ENCODE data around the gene USP11.

Gene USP11

GRCh38 chrX:47232803-47233332, at the start of gene USP11:
Gene USP11, plus strand, starts transcription at chrX:47233009. Its CDS starts 35 bp downstream, at chrX:47233044.
- peak; percentile 24 for DNase-seq

- no peak for DNase-seq
These were observed 48.3 kb upstream of the USP11 start for GRCh38 chrX:47184486-47184885.

- DNase-seq, result no peak
These were observed 47.6 kb upstream of the USP11 start for GRCh38 chrX:47185241-47185640.

- no peak for DNase-seq
These were observed 46.6 kb upstream of the USP11 start for GRCh38 chrX:47186096-47186740.

- no peak for DNase-seq
These were observed 45.6 kb upstream of the USP11 start for GRCh38 chrX:47187106-47187677.

- DNase-seq, result no peak
These were observed 42.9 kb upstream of the USP11 start for GRCh38 chrX:47189906-47190305.

GRCh38 chrX:47190445-47191269, 42.2 kb upstream of the USP11 start:
- DNase-seq, result peak; percentile 86

GRCh38 chrX:47191331-47191730, 41.5 kb upstream of the USP11 start:
- DNase-seq, result peak; percentile 72

GRCh38 chrX:47191806-47192401, 40.9 kb upstream of the USP11 start:
- no peak for DNase-seq

- DNase-seq, result peak; percentile 93
These were observed 39.2 kb upstream of the USP11 start, which contains the start of gene UBA1 for GRCh38 chrX:47193475-47194193. Gene UBA1, plus strand, starts transcription at chrX:47193829. Its CDS starts 4,974 bp downstream, at chrX:47198803.

- no peak for DNase-seq
These were observed 38.5 kb upstream of the USP11 start for GRCh38 chrX:47194194-47194787.

GRCh38 chrX:47196098-47196497, 36.7 kb upstream of the USP11 start:
- no peak for DNase-seq

- DNase-seq, result no peak
These were observed 35.3 kb upstream of the USP11 start for GRCh38 chrX:47197526-47197925.

GRCh38 chrX:47198026-47198686, 34.7 kb upstream of the USP11 start:
- DNase-seq, result no peak

- no peak for DNase-seq
These were observed 34.1 kb upstream of the USP11 start for GRCh38 chrX:47198687-47199080.

- no peak for DNase-seq
These were observed 33.5 kb upstream of the USP11 start for GRCh38 chrX:47199286-47199685.

GRCh38 chrX:47200385-47201150, 32.2 kb upstream of the USP11 start:
- DNase-seq, result no peak

- no peak for DNase-seq
These were observed 31.4 kb upstream of the USP11 start for GRCh38 chrX:47201345-47201944.

GRCh38 chrX:47202316-47202715, 30.5 kb upstream of the USP11 start:
- no peak for DNase-seq

GRCh38 chrX:47202877-47203276, 29.9 kb upstream of the USP11 start:
- DNase-seq, result no peak
